ENCODE measurements around the gene MACROD1. TPM values are rescaled to one million over a fixed set of nuclear protein-coding genes. Genes with fewer than 3 reads are reported as not detected.

Gene MACROD1
- total and polyA plus RNA-seq, 8 donors, result 13.5 to 25.1 (median 20.3) TPM

- no peak for DNase-seq
- no peaks in the 10 kb centered on the region for H3K9me3 ChIP-seq
- no peak overlapping the region for H3K4me3 ChIP-seq
- peaks cover 14 to 18% of the 10 kb centered on the region in 2 donors for H3K4me1 ChIP-seq
- intact Hi-C loops (cut with DNase I), result no loop called here
- TF ChIP-seq CTCF (IDR thresholded peaks at IDR 0.05), result no peak
- peaks cover 0 to 29% of the 10 kb centered on the region in 2 donors for H3K27me3 ChIP-seq
- H3K36me3 ChIP-seq, result no peaks in the 10 kb centered on the region
- ATAC-seq, result no peak
- no peak overlapping the region for H3K27ac ChIP-seq
Observed at GRCh38 chr11:64011371-64011770, 154.5 kb downstream of the MACROD1 start.

GRCh38 chr11:64010783-64011182 lies 155.1 kb downstream of the MACROD1 start:
- Histone ChIP-seq H3K27me3 (peaks cover 0 to 35% of the 10 kb centered on the region in 2 donors), H3K4me3 (no peak overlapping the region), H3K27ac (no peak overlapping the region), H3K9me3 (no peaks in the 10 kb centered on the region), H3K36me3 (no peaks in the 10 kb centered on the region), H3K4me1 (peaks cover 14 to 18% of the 10 kb centered on the region in 2 donors)
- intact Hi-C loops (cut with DNase I), result no loop called here
- DNase-seq (no peak), ATAC-seq (no peak)
- TF ChIP-seq CTCF (IDR thresholded peaks at IDR 0.05), result no peak

DNA sequence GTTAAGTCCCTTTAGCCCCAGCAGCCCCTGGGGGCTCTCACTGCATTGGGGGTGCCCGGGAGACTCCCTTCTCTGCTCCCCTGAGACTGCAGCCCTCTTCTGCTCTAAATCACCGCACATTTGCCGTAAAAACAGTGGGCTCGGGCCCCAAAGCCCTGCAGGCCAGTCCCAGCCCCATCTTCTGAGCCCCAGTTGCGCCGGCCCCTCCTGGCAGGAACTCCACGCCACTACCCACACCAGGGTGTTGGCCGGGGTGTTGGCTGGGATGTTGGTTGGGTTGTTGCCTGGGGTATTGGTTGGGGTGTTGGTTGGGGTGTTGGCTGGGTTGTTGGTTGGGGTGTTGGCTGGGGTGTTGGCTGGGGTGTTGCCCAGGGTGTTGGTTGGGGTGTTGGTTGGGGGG lies 156.2 kb downstream of the MACROD1 start:
- Histone ChIP-seq H3K36me3 (no peaks in the 10 kb centered on the region), H3K4me1 (peaks cover 14 to 18% of the 10 kb centered on the region in 2 donors), H3K9me3 (no peaks in the 10 kb centered on the region), H3K27ac (no peak overlapping the region), H3K4me3 (no peak overlapping the region), H3K27me3 (peaks cover 0 to 37% of the 10 kb centered on the region in 2 donors)
- ATAC-seq (no peak), DNase-seq (no peak)
- intact Hi-C loops (cut with DNase I), result no loop called here
- TF ChIP-seq CTCF (IDR thresholded peaks at IDR 0.05), result no peak

GRCh38 chr11:64008914-64009633 lies 156.8 kb downstream of the MACROD1 start:
- no peak for TF ChIP-seq CTCF (IDR thresholded peaks at IDR 0.05)
- intact Hi-C loops (cut with DNase I), result no loop called here
- no peak for ATAC-seq

GRCh38 chr11:64008283-64008913 lies 157.5 kb downstream of the MACROD1 start:
- intact Hi-C loops (cut with DNase I), result no loop called here
- peaks cover 14 to 18% of the 10 kb centered on the region in 2 donors for H3K4me1 ChIP-seq

More at GRCh38 chr11:64008914-64009633, 156.8 kb downstream of the MACROD1 start:
- no peak overlapping the region for H3K4me3 ChIP-seq
- no peak overlapping the region for H3K27ac ChIP-seq
- no peaks in the 10 kb centered on the region for H3K9me3 ChIP-seq
- peaks cover 14 to 18% of the 10 kb centered on the region in 2 donors for H3K4me1 ChIP-seq
- peaks cover 0 to 37% of the 10 kb centered on the region in 2 donors for H3K27me3 ChIP-seq
- H3K36me3 ChIP-seq, result no peaks in the 10 kb centered on the region
- DNase-seq, result no peak

More at GRCh38 chr11:64008283-64008913, 157.5 kb downstream of the MACROD1 start:
- Histone ChIP-seq H3K4me3 (no peak overlapping the region), H3K36me3 (no peaks in the 10 kb centered on the region), H3K27ac (no peak overlapping the region), H3K27me3 (peaks cover 0 to 42% of the 10 kb centered on the region in 2 donors), H3K9me3 (no peaks in the 10 kb centered on the region)
- DNase-seq, result no peak
- TF ChIP-seq CTCF (IDR thresholded peaks at IDR 0.05), result no peak
- ATAC-seq, result no peak
